Peyer's patch (tissue), 4 donors: Measurements from ENCODE around the gene TLN1.

ENCODE experiments used
- CTCF ChIP-seq, 6 experiments: fragments of 450-650 bp in 4 of 6; fragments of 200-600 bp in 2 of 6; sonication (generic) in 1 of 6; IDR thresholded peaks; one replicate each; pipeline ENCODE4 v1.5.1; 2017 to 2019; ENCODE audit warnings: antibody characterized with exemption in 6 of 6, mild to moderate bottlenecking in 3 of 6, moderate library complexity in 1 of 6
- POLR2A ChIP-seq, 2 donors: fragments of 450-650 bp; IDR thresholded peaks; one replicate each; pipeline ENCODE4 v1.5.1; 2017; ENCODE audit warnings: antibody characterized with exemption in 2 of 2, mild to moderate bottlenecking in 2 of 2, moderate library complexity in 2 of 2

- TF ChIP-seq CTCF (IDR thresholded peaks at IDR 0.05) (no peak), POLR2A (IDR thresholded peaks at IDR 0.05) (no peak)
Observed at GRCh38 chr9:35725362-35725761, 6.6 kb downstream of the TLN1 start.
